Measurements from ENCODE around the gene LIN9. TPM values are rescaled to one million over a fixed set of nuclear protein-coding genes. Genes with fewer than 3 reads are reported as not detected.
"Not testable (repeated sequence)": the region's sequence is repeated elsewhere in the genome, so short reads cannot be mapped to it uniquely, and the experiment has no call there.

LIN9 gene
- total RNA-seq, 4 donors from 2014 or later, result 3.6 to 5.9 (median 4.4) TPM

- 85% methylated on average over 1 of the region's 1 CpG for WGBS
- no peak overlapping the region for H3K4me3 ChIP-seq
- H3K4me1 ChIP-seq, result no peaks in the 10 kb centered on the region
- DNase-seq (ENCODE audit: low spot score in 2 of 2), result no peak
- TF ChIP-seq CTCF (IDR thresholded peaks at IDR 0.05), result no peak
- no peak for TF ChIP-seq POLR2A (IDR thresholded peaks at IDR 0.05)
- no peak for TF ChIP-seq POLR2AphosphoS5 (IDR thresholded peaks at IDR 0.05)
- no peak for TF ChIP-seq EP300 (IDR thresholded peaks at IDR 0.05)
- no peaks in the 10 kb centered on the region for H3K27me3 ChIP-seq
- no peaks in the 10 kb centered on the region for H3K36me3 ChIP-seq
- no peak overlapping the region for H3K27ac ChIP-seq
- H3K9me3 ChIP-seq, result no peaks in the 10 kb centered on the region
Measured at GRCh38 chr1:226203240-226203639, 105.7 kb downstream of the LIN9 start.

- DNase-seq (ENCODE audit: low spot score in 2 of 2); H3K27me3 ChIP-seq; H3K9me3 ChIP-seq; H3K36me3 ChIP-seq; H3K27ac ChIP-seq; H3K4me1 ChIP-seq; H3K4me3 ChIP-seq: not testable (repeated sequence)
- WGBS, result 89% methylated on average over 6 of the region's 6 CpGs
Measured at GRCh38 chr1:226202666-226203065, 106.3 kb downstream of the LIN9 start.

- H3K27me3 ChIP-seq, result no peaks in the 10 kb centered on the region
- no peak overlapping the region for H3K4me3 ChIP-seq
- WGBS, result 93% methylated on average over 3 of the region's 3 CpGs
- H3K9me3 ChIP-seq, result no peaks in the 10 kb centered on the region
- no peak overlapping the region for H3K27ac ChIP-seq
- no peaks in the 10 kb centered on the region for H3K36me3 ChIP-seq
- DNase-seq (ENCODE audit: low spot score in 2 of 2), result no peak
- TF ChIP-seq POLR2AphosphoS5 (IDR thresholded peaks at IDR 0.05), result no peak
- no peak for TF ChIP-seq CTCF (IDR thresholded peaks at IDR 0.05)
- no peak for TF ChIP-seq EP300 (IDR thresholded peaks at IDR 0.05)
- H3K4me1 ChIP-seq, result no peaks in the 10 kb centered on the region
Measured at GRCh38 chr1:226202246-226202645, 106.7 kb downstream of the LIN9 start.

GRCh38 chr1:226201029-226201593 is 107.9 kb downstream of the LIN9 start:
- Histone ChIP-seq H3K27me3 (no peaks in the 10 kb centered on the region), H3K9me3 (no peaks in the 10 kb centered on the region), H3K4me1 (no peaks in the 10 kb centered on the region), H3K27ac (no peak overlapping the region), H3K4me3 (no peak overlapping the region), H3K36me3 (no peaks in the 10 kb centered on the region)
- TF ChIP-seq EP300 (IDR thresholded peaks at IDR 0.05) (no peak), POLR2A (IDR thresholded peaks at IDR 0.05) (no peak), CTCF (IDR thresholded peaks at IDR 0.05) (no peak), POLR2AphosphoS5 (IDR thresholded peaks at IDR 0.05) (no peak)
- WGBS, result 68% methylated on average over 5 of the region's 5 CpGs
- no peak for DNase-seq (ENCODE audit: low spot score in 2 of 2)

GRCh38 chr1:226199971-226200370 is 109.0 kb downstream of the LIN9 start:
- Histone ChIP-seq H3K4me1 (no peaks in the 10 kb centered on the region), H3K36me3 (no peaks in the 10 kb centered on the region), H3K4me3 (no peak overlapping the region), H3K9me3 (no peaks in the 10 kb centered on the region), H3K27me3 (no peaks in the 10 kb centered on the region), H3K27ac (no peak overlapping the region)
- WGBS, result 77% methylated on average over 2 of the region's 2 CpGs
- no peak for DNase-seq (ENCODE audit: low spot score in 2 of 2)
- no peak for TF ChIP-seq POLR2AphosphoS5 (IDR thresholded peaks at IDR 0.05)
- no peak for TF ChIP-seq POLR2A (IDR thresholded peaks at IDR 0.05)
- TF ChIP-seq CTCF (IDR thresholded peaks at IDR 0.05), result no peak
- TF ChIP-seq EP300 (IDR thresholded peaks at IDR 0.05), result no peak

GRCh38 chr1:226195144-226195543 is 113.8 kb downstream of the LIN9 start:
- no peaks in the 10 kb centered on the region for H3K9me3 ChIP-seq
- no peak for DNase-seq (ENCODE audit: low spot score in 2 of 2)
- H3K36me3 ChIP-seq, result no peaks in the 10 kb centered on the region
- no peak overlapping the region for H3K4me3 ChIP-seq
- 84% methylated on average over 1 of the region's 1 CpG for WGBS
- H3K4me1 ChIP-seq, result no peaks in the 10 kb centered on the region
- no peak overlapping the region for H3K27ac ChIP-seq
- TF ChIP-seq POLR2AphosphoS5 (IDR thresholded peaks at IDR 0.05), result no peak
- no peak for TF ChIP-seq CTCF (IDR thresholded peaks at IDR 0.05)
- no peak for TF ChIP-seq EP300 (IDR thresholded peaks at IDR 0.05)
- no peak for TF ChIP-seq POLR2A (IDR thresholded peaks at IDR 0.05)
- H3K27me3 ChIP-seq, result no peaks in the 10 kb centered on the region

All from suprapubic skin (tissue), 4 donors.